NCI-H2227 (cell line): ENCODE measurements around the gene PTPRB.
A peak's percentile ranks its signal among the peaks of the same experiment; 100 is the strongest.

Experiments
- DNase-seq: peaks from one replicate; lab custom pipeline; 2025; ENCODE audit not compliant: unreplicated experiment; lab: John Stamatoyannopoulos, UW

Gene PTPRB

GRCh38 chr12:70637303-70638085 lies at the start of gene PTPRB:
PTPRB (minus strand) TSS chr12:70637429; CDS start chr12:70637395, 34 bp downstream.
- peak; percentile 25 for DNase-seq

- DNase-seq, result no peak
Measured at GRCh38 chr12:70686907-70687306, 49.7 kb upstream of the PTPRB start.

- no peak for DNase-seq
Measured at GRCh38 chr12:70686299-70686698, 49.1 kb upstream of the PTPRB start.

- no peak for DNase-seq
Measured at GRCh38 chr12:70683976-70684375, 46.7 kb upstream of the PTPRB start.

DNA sequence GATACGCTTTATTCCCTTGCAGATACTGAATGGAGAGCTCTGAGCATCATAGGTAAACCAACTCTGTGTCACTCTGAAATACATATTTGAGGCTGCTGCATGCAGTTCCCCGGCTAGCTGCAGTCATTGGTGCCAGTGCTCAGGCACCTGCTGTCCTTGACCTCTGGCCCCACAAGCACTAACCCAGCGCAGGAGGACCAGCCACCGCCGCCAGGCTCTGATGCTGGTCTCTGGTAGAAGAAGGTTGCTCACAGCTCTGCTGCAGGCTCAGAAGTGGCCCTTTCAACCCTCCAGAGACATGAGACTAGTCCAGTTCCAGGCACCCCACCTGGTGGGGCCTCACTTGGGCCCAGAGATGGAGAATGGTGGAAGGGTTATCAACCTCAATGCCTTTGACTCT lies 34.5 kb upstream of the PTPRB start:
- DNase-seq, result no peak

- DNase-seq, result no peak
Measured at GRCh38 chr12:70670948-70671347, 33.7 kb upstream of the PTPRB start.

GRCh38 chr12:70667253-70667652 lies 30.0 kb upstream of the PTPRB start:
- no peak for DNase-seq

DNA sequence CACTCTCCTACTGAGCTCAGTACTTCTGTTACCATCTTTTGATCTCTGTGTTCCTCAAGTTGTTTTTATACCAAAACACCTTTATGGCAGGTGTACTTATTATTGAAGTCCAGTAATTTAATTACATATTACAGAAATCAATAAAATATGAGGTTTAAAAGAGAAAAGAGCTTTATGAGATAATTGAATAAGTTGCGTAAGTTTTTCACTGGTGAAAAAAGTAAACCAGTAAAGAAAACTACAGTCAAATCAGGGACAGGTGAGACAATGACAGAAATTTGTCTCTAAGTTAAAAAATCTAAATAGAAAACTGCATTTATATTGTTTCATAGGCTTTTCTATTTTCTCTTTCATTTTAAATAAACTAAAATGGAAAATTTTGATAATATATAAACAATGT lies 29.1 kb upstream of the PTPRB start:
- no peak for DNase-seq

DNA sequence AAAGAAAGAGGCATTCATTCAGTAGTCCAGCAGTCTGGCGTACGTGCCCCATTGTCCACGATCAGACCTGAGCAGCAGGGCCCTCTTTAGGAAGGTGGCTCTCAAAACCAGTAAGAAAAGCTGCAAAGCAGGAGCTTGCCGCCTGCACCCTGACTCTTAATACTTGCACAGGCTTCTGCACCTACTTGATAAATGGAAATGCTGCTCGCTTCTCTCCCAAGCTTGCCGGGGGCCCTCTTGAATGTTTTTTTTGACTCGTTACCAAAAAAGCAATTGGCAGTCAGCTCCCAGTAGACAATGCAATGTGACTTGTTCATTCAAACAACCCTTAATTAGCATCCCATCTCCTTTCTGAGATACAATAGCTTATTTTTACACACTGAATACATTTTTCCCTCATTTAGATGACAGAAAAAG lies 27.2 kb upstream of the PTPRB start:
- DNase-seq, result peak; percentile 73

DNA sequence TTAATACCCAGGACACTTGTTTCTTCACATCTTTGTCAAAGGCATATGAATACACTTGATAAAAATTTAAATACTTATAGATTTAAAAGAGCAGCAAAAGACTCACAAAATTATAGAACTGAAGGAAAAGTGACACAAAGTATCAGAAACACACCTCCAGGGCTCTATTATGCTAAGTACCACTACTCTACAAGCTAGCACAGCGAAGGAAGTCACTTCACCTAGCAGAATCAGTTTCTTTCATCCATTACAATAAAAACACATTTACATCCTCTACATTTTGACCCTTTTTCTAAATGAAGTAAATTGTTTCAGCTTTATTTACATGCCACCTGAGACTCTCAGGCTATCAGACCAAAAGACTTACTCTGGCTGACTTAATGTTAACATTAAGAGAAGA lies 26.6 kb upstream of the PTPRB start:
- DNase-seq, result no peak

DNA sequence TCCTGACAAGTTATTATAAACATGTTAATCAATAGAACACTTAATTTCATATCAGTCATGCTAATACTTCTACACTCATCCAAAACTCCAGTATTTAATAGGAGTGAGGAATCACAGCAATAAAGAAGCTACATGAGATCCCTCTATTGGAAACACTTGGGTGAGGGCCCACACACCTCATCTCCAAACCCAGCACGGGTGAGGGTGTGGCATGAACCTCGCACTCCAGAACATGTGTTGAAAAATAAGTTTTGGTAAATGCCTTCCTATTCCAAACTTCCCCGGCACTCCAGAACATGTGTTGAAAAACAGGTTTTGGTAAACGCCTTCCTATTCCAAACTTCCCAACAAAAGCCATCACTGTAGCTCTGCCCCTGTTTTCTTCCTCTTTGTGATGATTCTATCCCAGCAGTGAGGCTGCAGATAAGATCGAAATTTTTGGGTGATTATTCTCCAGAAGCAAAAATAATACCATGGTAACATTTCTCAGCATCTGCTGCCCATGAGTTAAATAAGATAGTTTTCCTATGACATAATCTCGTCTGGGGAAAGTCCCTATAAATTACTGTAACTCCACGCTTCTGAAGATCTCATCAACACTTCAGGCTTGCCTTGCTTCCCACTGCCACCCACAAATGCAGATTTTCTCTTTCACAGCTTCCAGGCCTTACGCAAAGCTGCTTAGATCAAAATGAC lies 24.4 kb upstream of the PTPRB start:
- DNase-seq, result no peak

GRCh38 chr12:70660620-70661219 lies 23.5 kb upstream of the PTPRB start:
- no peak for DNase-seq

GRCh38 chr12:70660002-70660604 lies 22.9 kb upstream of the PTPRB start:
- DNase-seq, result no peak

DNA sequence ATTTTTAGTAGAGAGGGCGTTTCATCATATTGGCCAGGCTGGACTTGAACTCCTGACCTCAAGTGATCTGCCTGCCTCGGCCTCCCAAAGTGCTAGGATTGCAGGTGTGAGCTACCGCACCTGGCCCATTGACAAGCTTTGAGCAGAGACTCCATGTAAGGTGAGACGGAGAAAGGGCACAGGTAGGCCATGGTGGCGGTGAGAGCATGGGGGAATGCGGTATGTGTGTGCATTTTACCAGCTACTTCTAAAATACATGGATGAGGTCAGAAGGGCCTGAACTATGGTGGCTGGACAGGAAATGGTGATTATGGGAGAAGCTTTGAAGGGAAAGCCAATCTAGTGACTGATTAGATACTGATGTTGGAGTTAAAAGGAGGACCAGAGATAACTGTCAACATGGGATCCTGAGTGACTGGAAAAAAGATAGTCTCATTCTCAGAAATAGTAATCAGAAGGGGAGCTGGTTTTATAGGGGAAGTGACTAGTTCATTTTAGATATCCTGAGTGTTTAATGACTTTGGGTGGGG lies 21.9 kb upstream of the PTPRB start:
- DNase-seq, result no peak

DNA sequence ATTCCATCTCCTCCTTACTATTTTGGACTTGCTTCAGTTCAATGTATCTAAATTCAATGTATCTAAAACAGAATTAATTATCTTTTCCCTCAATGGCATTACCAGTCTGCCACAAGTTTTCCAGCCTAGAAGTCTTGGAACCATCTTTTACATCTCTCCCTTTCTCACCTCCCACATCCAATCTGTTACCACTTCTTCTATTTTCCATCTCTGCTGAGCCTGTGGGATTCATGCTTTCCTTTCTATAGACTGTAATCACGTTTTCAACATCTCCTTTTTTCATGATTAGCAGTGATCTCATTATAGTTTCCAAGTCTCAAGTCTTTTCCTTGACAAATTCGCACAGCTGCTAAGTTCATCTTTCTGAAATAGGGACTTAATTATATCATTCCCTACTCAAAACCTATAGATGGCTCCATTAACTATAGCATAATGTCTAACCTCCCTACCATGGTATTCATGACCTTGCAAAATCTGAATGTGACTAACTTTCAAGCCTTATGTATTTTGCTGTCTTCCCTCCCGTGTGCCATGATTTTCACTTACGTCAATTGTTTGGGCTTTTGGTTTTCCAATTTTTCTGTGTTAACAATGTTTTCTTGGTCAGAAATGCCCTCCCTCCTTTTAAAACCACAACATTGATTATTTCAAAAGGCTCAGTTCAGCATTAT lies 20.5 kb upstream of the PTPRB start:
- no peak for DNase-seq

DNA sequence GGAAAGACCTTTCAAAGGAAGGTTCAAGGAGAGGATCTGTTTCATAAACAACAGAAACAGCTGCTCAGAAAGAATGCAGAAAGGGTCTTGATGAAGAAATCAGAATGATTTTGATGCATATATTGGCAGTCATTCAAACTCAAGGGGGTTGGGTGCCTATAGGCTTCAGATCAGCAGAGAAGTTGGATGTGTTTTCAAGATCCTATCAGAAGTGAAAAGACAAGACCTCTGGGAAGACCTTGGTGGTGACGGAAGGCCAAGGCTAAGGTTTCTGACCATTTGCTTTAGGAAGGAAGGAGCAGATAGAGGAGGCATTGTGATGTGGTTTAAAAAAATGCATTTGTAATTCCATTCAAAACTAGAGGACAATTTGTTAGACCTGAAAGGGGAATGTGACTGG lies 15.2 kb upstream of the PTPRB start:
- DNase-seq, result no peak

DNA sequence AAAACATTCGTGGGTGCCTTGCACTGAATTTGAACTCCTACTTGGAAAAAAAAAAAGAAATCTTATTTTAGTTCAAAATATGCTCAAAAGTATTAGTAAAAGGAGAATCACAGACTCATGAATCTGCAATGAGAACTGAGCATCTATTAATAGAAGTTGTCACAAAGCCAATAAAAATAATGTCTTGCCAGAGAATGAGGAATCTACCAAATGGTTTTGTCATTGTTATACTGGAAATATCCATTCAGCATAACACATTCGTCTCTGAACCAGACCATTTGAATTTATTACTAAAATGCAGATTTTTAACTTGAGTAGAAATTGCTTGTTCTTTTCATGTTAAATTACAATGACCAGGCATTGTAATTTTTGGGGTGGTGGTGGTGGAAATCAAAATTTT lies 11.6 kb upstream of the PTPRB start:
- no peak for DNase-seq

DNA sequence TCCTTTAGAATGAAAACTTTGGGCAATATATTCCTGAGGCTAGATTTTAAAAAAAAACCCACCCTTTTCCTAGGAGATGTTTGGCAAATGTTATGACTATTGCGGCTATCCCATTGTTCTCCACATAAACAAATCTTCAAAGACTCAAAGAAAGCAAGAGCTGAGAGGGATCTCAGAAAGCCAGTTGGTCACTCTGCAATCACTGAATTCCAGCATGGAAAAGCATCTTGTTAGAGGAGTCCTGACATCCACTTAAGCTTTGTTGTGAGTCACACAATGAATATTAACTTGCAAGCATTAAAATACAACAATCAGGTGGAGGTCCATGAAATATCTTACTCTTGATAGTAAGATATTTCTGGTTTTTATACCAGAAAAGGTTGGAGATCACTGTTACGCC lies 11.0 kb upstream of the PTPRB start:
- no peak for DNase-seq

DNA sequence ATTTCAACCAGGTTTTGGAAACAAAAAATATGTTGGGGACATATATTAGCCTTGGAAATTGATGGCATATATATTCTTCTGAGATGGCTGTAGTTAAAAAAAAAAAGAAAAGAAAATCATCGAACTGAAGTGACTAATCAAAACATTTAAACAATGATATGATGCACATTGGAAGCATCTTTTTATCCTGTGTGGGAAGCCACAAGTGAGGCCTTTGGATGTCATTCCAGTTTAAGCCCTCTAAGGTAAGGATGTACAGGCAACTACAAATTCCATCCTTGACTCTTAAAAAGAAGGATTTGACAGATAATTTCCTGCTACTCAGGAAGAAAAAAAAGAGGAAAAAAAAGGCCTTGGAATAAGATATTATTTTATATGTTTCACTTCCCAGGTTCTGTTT lies 9.6 kb upstream of the PTPRB start:
- DNase-seq, result no peak

DNA sequence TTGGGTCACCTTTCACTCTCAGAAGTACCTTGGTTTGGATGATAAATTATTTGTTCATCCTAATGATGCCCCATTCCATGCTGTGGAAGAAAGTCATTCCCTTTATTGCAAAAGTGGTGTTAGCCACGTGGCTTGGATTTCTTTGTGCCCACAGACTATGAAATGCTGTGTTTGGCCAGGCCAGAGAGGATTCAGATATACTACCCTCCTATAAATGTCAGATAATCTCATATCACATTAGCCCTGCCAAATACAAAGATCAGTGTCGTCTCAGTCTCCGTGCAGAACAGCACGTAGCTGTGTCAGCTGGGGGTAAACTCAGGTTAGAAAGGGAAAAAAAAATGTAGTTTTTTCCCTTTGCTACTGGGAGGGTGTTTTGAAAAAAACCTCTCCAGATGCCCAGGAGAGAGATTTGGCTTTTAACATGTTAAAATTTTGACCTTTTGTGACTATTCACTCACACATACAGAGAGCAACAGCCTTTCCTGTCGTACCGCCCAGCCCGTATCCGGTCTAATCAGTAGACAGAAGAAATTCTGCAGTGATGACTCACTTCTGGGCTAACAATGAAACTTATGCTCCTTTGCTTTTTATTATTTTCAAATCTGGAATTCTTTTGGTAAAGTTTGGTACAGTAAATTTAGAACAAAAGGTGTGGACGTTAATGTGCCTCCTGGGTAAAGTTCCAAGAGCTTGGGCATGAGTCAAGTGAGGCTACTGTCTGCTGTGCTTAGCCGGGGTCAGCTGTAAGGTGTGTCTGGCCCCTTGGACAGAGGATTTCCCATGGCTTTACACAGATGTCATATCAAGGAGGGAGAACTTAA lies 8.5 kb upstream of the PTPRB start:
- DNase-seq, result no peak
